ENCODE results near the gene RASGRP1.
A peak's percentile ranks its signal among the peaks of the same experiment; 100 is the strongest.

Gene RASGRP1

DNA sequence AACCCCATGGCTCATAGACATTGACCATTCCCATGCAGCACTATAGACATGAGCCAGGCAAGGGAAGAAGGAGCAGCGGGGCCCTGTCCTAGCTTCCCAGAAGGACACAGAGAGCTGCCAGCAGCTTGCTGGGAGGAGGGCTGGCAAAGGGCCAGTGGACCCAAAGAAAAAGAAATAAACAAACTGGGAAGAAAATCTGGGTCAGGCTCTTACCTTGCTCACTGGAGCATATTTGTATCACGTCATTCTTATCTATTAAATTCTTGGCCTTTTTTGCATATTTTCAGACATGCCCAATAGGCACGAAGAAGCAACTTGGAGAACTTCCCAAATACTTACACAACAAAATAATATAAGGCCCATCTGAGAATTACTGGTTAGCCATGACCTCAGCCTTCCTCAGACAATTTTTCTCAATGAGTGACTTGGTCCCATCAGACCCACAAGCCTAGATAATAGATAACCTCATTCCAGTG, 28.4 kb downstream of the RASGRP1 start:
- TF ChIP-seq, protein P1, sequence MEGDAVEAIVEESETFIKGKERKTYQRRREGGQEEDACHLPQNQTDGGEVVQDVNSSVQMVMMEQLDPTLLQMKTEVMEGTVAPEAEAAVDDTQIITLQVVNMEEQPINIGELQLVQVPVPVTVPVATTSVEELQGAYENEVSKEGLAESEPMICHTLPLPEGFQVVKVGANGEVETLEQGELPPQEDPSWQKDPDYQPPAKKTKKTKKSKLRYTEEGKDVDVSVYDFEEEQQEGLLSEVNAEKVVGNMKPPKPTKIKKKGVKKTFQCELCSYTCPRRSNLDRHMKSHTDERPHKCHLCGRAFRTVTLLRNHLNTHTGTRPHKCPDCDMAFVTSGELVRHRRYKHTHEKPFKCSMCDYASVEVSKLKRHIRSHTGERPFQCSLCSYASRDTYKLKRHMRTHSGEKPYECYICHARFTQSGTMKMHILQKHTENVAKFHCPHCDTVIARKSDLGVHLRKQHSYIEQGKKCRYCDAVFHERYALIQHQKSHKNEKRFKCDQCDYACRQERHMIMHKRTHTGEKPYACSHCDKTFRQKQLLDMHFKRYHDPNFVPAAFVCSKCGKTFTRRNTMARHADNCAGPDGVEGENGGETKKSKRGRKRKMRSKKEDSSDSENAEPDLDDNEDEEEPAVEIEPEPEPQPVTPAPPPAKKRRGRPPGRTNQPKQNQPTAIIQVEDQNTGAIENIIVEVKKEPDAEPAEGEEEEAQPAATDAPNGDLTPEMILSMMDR (conservative IDR thresholded peaks at IDR 0.05; ENCODE audit: low read depth, low read length): no peak
- no peak for DNase-seq (ENCODE audit: low read depth)
- H3K4me3 ChIP-seq (ENCODE audit: low read length): no peak overlapping the region

DNA sequence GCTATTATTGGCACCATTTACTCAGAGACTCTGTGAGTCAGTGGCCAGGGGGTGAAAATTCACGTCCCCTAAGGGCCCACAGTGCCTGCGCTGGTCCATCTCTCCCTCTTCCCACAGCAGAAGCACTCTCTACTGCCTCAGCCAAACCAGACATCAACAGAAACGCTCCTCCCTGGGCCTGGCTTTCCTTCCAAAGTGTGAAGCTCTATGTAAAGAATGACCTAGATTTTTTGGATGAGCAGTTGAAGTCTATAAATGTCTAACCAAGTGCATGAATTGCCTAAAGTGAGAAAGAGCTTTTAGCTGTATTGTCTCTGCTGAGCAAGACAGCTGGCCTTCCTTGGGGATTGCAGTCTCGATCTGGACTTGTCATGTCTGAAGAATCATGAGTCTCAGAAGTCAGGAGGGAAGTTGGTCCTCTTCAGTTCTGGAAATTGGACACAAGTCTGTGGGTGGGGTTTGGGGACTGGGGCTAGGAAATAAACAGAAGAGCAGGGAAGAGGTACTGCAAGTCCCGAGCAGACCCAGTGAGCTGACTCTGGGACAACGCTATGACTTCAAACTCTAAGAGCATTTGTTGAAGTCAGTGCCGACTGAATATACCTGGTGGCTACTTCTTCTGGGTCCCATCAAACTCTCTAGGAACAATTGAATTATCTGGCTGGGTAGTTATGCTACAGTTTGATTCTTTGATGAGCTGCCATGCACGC, 29.0 kb downstream of the RASGRP1 start:
- DNase-seq (ENCODE audit: low read depth): no peak
- TF ChIP-seq, protein P1 (conservative IDR thresholded peaks at IDR 0.05; ENCODE audit: low read depth, low read length): no peak
- H3K4me3 ChIP-seq (ENCODE audit: low read length): no peak overlapping the region

DNA sequence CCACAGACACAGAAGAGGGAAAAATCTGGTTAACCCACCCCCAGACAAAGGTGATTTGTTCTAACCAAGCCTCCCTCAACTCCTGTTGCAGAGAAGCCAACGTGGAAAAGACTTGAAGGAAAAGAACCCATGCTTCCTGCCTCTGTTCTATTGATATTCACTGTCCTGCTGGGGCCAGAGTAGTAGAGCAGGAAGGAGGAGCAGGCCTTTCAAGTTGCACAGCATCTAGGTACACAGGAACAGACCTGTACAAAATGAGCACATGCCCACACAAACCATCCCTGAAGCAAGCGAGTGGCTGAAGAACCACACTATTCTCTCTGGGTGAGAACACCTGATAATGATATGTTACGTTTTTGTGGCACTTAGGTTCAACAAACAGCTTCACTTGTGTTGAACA, 29.9 kb downstream of the RASGRP1 start:
- TF ChIP-seq, protein P1 (conservative IDR thresholded peaks at IDR 0.05; ENCODE audit: low read depth, low read length): no peak
- no peak overlapping the region for H3K4me3 ChIP-seq (ENCODE audit: low read length)
- no peak for DNase-seq (ENCODE audit: low read depth)

DNA sequence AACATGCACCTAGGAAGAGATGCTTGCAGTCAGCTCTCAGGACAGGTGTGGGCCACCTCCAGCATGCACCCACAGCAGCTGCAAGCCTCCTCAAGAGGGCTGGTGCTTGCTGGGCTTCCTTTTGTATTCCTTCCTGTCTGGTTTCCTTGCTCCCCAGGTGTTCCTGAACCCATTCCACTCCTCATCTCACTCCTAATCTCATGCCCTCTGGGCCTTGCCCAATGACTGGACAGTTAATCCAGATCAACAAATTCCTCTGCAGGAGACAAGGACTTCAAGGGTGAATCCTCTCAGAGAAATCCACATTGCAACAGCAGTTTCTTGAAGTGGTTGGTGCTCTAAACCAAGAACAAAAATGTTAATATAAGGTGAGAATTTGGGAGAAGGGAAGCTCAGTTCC, 30.7 kb downstream of the RASGRP1 start:
- TF ChIP-seq, protein P1 (conservative IDR thresholded peaks at IDR 0.05; ENCODE audit: low read depth, low read length): no peak
- no peak overlapping the region for H3K4me3 ChIP-seq (ENCODE audit: low read length)
- DNase-seq (ENCODE audit: low read depth): no peak

DNA sequence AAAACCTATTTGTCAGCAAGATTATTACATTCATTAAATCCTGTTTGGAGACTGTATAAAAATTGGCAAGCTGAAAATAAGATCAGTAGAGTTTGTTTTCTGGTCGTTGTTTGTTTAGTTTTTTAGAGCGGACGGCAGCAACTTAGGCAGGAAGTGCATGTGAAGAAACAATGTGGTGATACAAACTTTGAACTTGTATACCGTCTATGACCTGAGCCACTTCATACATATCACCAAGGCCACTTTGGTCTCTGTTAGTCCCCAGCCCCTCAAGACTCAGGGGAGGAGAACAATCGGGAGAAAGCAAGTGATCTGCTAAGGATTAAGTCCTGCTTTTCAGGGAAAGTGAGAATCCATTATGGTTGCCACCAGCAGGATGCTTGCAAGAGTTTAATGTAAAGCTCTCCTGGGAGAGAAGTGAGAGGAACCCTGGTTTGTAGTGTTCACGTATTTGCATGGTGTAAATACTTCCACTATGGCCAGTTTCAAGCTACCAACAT, 31.1 kb downstream of the RASGRP1 start:
- TF ChIP-seq, protein P1 (conservative IDR thresholded peaks at IDR 0.05; ENCODE audit: low read depth, low read length): no peak
- no peak overlapping the region for H3K4me3 ChIP-seq (ENCODE audit: low read length)
- DNase-seq (ENCODE audit: low read depth): no peak

DNA sequence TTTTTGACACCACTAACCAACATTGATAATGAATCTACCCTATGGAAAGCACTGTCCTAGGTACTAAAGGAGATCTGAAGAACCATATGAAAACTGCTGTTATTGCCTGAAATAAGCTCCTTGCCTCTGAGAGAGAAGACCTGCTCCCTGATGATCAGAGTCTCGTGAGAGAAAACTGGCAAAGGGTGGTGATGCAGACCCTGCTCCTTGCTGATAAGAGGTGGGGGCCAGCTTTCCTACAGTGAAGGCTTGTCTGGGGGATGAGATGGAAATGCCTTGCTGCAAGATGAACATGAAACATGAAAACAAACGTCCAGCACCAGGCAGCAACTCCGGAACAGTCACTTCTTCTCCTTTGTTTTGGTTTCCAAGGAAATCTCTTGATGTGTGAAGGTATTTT, 31.9 kb downstream of the RASGRP1 start:
- no peak for DNase-seq (ENCODE audit: low read depth)
- TF ChIP-seq, protein P1 (conservative IDR thresholded peaks at IDR 0.05; ENCODE audit: low read depth, low read length): no peak
- H3K4me3 ChIP-seq (ENCODE audit: low read length): no peak overlapping the region

DNA sequence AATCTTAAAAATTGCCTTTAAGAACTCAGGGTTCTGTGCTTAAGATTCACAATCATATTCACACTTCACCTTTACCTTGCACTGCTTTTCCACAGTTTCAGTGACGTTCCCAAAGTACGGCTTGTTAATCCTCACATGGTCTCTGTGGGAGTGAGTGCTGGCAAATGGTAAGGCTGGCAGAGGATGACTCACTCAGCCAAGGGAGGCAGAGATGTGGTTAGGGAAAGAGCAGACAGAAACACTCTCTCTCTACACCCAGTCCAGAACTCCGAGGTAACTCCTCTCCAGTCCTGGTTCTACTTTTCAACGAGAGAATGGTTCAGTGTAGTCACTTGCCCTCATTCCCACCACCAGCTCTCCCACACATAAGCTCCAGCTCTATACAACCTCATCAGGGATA, 33.1 kb downstream of the RASGRP1 start:
- TF ChIP-seq, protein P1 (conservative IDR thresholded peaks at IDR 0.05; ENCODE audit: low read depth, low read length): no peak
- H3K4me3 ChIP-seq (ENCODE audit: low read length): peak overlapping the region; percentile 2
- peak; percentile 91 for DNase-seq (ENCODE audit: low read depth)

Data from retinal pigment epithelial cell (primary cell).